Stimulated activated CD4-positive, alpha-beta T cell treated with anti-CD3 and anti-CD28 coated beads, Interleukin-2, amount 100 ng/mL, for 24 hours (primary cell): Measurements from ENCODE around the gene FBXW8.

ENCODE experiments used
- DNase-seq, 2 donors: peaks; one replicate each; pipeline ENCODE4 v3.0.0-alpha.2; 2020

FBXW8 gene

GRCh38 chr12:116887897-116888296 is 22.9 kb upstream of the FBXW8 start:
- DNase-seq = no peak

GRCh38 chr12:116890330-116890729 is 20.4 kb upstream of the FBXW8 start:
- DNase-seq = no peak

GRCh38 chr12:116891019-116891418 is 19.7 kb upstream of the FBXW8 start:
- no peak for DNase-seq

DNA sequence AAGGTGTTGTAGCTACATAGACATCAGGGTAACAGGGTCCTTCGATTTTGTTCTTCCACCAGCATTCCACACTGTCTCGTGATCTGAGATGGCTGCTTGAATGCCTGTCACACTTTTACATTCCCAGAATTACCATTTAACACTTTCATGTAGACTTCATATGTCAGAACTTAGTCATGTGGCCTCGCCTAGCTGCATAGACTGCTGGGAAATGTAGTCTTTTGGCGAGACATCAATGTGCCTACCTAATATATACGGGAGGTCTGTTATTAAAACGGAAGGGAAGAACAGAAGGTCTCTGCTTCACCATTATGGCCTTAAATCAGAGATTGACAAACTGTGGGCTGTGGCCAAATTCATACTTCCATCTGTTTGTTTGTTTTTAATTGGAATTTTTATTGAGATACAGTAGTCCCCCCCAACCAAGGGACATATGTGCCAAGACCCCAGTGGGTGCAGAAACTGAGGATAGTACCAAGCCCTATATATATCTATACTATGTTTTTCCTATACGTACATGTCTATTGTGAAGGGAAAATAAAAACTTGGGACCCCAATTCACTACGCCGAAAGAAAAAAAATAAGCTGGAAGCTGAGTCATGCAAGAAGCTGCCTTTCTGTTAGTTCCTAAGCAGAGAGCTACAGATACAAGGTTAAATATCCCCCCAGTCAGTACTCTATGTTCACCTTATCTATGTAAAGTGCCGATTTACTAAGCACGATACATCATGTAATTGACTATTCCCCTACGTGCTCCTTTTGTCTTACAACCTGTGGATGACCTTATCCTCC is 18.2 kb upstream of the FBXW8 start:
- no peak for DNase-seq

- no peak for DNase-seq
Measured at GRCh38 chr12:116894913-116895312, 15.8 kb upstream of the FBXW8 start.

DNA sequence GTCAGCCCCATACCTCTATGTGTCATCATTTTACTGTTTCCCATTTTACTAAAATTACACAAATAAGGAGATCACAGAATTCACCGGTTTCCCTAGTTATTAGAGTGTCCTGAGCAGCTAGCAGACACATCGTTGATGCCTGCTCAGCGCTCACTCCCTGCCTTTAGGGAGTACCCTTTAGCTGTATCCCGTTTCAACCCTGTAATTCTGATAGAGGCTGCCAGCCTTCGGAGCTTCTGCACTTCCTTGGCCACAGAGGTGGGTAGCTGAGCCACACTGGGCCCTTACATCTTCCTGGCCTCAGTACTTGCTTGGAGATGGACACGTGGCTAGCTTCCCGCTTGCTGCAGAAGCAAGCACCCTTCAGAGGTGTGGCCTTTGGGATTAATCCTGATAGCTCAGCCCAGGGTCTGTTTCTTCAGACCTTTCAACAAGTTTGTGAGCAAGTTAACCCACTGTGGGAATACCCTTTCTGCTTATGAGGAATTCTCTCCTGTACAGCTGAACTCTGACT is 14.3 kb upstream of the FBXW8 start:
- no peak for DNase-seq

- no peak for DNase-seq
Measured at GRCh38 chr12:116897476-116897875, 13.3 kb upstream of the FBXW8 start.

DNA sequence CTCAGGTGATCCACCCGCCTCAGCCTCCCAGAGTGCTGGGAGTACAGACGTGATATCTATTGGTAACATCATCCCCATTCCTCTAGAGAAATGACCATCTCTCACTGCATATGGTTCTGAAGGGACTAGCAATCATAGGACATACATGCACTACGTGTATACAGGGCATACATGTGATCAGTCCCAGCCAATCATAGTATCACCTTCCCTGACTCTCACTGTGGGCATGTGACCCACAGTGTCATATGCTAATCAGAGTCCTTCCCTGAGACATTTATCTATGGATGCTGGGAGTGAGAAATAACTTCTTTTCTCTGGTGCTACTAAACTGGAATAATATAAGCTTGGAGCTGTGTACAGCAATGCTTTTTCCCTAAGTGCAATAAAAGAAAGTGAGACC is 12.1 kb upstream of the FBXW8 start:
- no peak for DNase-seq

DNA sequence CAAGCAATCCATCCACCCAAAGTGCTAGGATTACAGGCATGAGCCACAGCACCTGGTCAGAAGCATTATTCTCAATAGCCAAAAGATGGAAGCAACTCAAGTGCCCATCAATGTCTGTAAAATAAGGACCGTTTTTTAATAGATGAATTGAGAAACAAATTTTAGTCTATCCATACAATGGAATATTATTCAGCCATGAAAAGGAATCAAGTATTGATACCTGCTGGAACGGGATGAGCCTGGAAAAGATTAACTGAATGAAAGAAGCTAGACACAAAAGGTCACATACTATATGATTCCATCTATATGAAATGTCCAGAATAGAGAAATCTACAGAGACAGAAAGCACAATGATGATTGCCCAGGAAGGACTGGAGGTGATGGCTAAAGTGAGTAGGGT is 9.1 kb upstream of the FBXW8 start:
- DNase-seq = no peak

DNA sequence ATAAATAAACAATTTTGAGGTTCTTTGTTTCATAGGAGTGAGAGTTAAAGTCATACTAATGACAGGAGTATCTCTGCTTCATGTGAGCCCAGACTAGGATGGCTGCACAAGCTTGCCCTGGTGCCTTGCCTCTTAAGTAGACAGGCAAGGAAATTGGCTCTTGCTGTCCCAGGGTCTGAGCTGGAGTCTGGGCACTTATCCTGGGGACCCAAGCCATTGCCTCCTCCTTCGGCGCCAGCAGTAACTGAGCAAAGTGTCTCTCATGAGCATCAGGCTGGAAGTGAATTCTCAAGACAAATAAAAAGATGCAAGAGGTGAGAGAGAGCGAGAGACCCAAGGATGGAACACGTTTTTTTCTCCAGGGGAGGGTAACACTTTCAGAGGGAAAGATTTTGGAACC is 6.9 kb upstream of the FBXW8 start:
- no peak for DNase-seq

DNA sequence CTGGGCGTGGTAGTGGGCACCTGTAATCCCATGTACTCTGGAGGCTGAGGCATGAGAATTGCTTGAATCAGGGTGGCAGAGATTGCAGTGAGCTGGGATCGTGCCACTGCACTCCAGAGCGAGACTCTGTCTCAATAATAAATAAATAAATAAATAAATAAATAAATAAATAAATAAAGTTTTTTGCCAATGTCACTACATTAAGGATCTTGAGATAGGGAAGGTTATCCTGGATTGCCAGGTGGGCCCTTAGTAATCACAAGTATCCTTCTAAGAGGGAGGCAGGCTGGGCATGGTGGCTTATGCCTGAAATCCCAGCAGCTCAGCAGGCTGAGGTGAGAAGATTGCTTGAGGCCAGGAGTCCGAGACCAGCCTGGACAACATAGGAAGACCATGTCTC is 4.5 kb upstream of the FBXW8 start:
- no peak for DNase-seq

GRCh38 chr12:116910280-116910644 is 488 bp upstream of the FBXW8 start:
- DNase-seq = no peak

- DNase-seq = no peak
Measured at GRCh38 chr12:116915326-116915725, 4.6 kb downstream of the FBXW8 start.

DNA sequence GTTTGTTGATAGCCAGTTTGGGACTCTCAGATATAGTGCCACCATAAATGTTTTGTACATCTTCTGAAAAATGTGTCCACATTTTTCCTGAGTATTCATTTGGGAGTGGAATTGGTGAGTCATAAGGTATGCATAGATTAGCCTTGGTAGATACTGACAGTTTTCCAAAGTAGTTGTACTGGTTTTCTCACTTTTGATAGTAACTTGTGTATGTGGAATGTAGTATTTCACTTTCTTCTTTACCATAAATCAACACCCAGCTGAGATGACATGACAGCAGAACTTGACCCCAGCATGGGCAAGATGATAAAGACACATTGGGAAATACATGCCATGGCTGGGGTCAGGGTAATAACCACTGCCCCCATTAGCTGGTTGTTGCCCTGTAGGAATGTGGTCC is 5.4 kb downstream of the FBXW8 start:
- DNase-seq = no peak

GRCh38 chr12:116916714-116917114 is 6.0 kb downstream of the FBXW8 start:
- DNase-seq = peak; percentile 19 to 58

- no peak for DNase-seq
Measured at GRCh38 chr12:116918464-116918863, 7.7 kb downstream of the FBXW8 start.

DNA sequence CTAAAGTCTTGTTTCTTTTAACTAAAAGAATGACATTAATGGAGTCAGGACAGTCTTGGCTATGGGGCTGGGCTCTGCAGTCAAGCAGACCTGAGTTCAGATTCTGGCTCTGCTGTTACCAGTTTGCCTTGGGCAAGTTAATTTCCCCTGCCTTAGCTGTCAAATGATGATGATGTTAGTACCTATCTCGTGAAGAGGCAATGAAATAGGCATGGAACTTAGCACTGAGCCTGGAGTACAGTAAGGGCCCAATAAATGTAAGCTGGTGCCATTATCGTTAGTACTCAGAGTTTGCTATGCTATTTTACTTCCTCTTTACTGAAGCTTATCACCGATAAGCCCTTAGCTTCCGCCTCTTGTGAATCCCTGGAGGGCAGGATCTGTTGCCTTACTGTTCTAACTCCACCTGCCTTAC is 8.5 kb downstream of the FBXW8 start:
- DNase-seq = no peak

- DNase-seq = no peak
Measured at GRCh38 chr12:116919706-116920485, 9.1 kb downstream of the FBXW8 start.

GRCh38 chr12:116920939-116921338 is 10.2 kb downstream of the FBXW8 start:
- DNase-seq = no peak

- no peak for DNase-seq
Measured at GRCh38 chr12:116922194-116922897, 11.6 kb downstream of the FBXW8 start.

GRCh38 chr12:116924558-116925453 is 14.1 kb downstream of the FBXW8 start:
- peak; percentile 33 to 43 for DNase-seq
